WTC11 (cell line): ENCODE measurements around the gene GGT1. TPM values are rescaled to one million over a fixed set of nuclear protein-coding genes. Genes with fewer than 3 reads are reported as not detected.
"Not testable (repeated sequence)": the region's sequence is repeated elsewhere in the genome, so short reads cannot be mapped to it uniquely, and the experiment has no call there.

ENCODE experiments used
- ATAC-seq: fragments of 200-7000 bp; cut with Tn5 transposase; 2 replicates; pipeline ENCODE4 v1.10.0; 2021; ENCODE audit warnings: mild to moderate bottlenecking, moderate library complexity
- CTCF ChIA-PET: fragments of 300-600 bp; sonication (Branson Sonifier 250); formaldehyde crosslinking; loops from one replicate; lab custom pipeline; 2021; ENCODE audit warnings: antibody characterized with exemption; lab: Charles Lee
- POLR2A ChIA-PET: fragments of 350-600 bp; sonication (Branson Sonifier 250); formaldehyde crosslinking; loops from one replicate; lab custom pipeline; 2021; ENCODE audit warnings: antibody characterized with exemption; lab: Charles Lee
- DNase-seq: peaks from one replicate; pipeline ENCODE4 v3.0.0; 2021; ENCODE audit warnings: low spot score
- H3K27ac Mint-ChIP-seq: 2 replicates; pipeline ENCODE4 v1.8.0; 2021; ENCODE audit warnings: mixed read lengths
- H3K27me3 Mint-ChIP-seq: 2 replicates; pipeline ENCODE4 v1.8.0; 2021; ENCODE audit warnings: low read depth, mild to moderate bottlenecking, moderate library complexity, mixed read lengths
- H3K36me3 Mint-ChIP-seq: 2 replicates; pipeline ENCODE4 v1.8.0; 2021; ENCODE audit warnings: mixed read lengths
- H3K4me1 Mint-ChIP-seq: 2 replicates; pipeline ENCODE4 v1.8.0; 2022; ENCODE audit warnings: mixed read lengths
- H3K4me3 Mint-ChIP-seq: 2 replicates; pipeline ENCODE4 v1.8.0; 2021; ENCODE audit warnings: mild to moderate bottlenecking, moderate library complexity, mixed read lengths
- H3K9me3 Mint-ChIP-seq: 2 replicates; pipeline ENCODE4 v1.8.0; 2021; ENCODE audit warnings: mixed read lengths
- total RNA-seq: library from RNA; stranded (reverse); gene quantifications from 3 replicates; pipeline ENCODE4 v1.2.3, GENCODE V29; 2021

Gene GGT1
- total RNA-seq, 1 experiment from 2014 or later, result 33.7 TPM

- H3K27ac Mint-ChIP-seq, H3K4me3 Mint-ChIP-seq, H3K36me3 Mint-ChIP-seq, H3K27me3 Mint-ChIP-seq, H3K9me3 Mint-ChIP-seq, CTCF ChIA-PET, DNase-seq, ATAC-seq, POLR2A ChIA-PET: not testable (repeated sequence)
- peaks cover 20% of the 10 kb centered on the region for H3K4me1 Mint-ChIP-seq
Measured at GRCh38 chr22:24667904-24668303, 64.9 kb downstream of the GGT1 start.

GRCh38 chr22:24672532-24672931 lies 69.5 kb downstream of the GGT1 start:
- ATAC-seq, H3K4me1 Mint-ChIP-seq, H3K4me3 Mint-ChIP-seq, H3K9me3 Mint-ChIP-seq, DNase-seq, POLR2A ChIA-PET, CTCF ChIA-PET, H3K27ac Mint-ChIP-seq, H3K27me3 Mint-ChIP-seq, H3K36me3 Mint-ChIP-seq: not testable (repeated sequence)

Other genes with a start within 250 kb of the GGT1 start
- 7.0 to 8.1 TPM (median 7.6 TPM) in 3 replicates for gene ADORA2A, start 175.6 kb upstream of the GGT1 start, total RNA-seq
- 0.09 to 0.18 TPM (median 0.09 TPM) in 3 replicates for gene UPB1, start 107.9 kb upstream of the GGT1 start, total RNA-seq
- 77.0 to 105 TPM (median 86.2 TPM) in 3 replicates for gene GUCD1, start 48.1 kb upstream of the GGT1 start, total RNA-seq
- 186 to 198 TPM (median 194 TPM) in 3 replicates for gene SNRPD3, start 47.2 kb upstream of the GGT1 start, total RNA-seq
- gene LRRC75B, start 10.1 kb upstream of the GGT1 start, total RNA-seq, result 17.3 to 19.2 TPM (median 17.6 TPM) in 3 replicates
- gene PIWIL3, start 171.5 kb downstream of the GGT1 start, total RNA-seq, result 0.18 to 0.55 TPM (median 0.32 TPM) in 3 replicates
- gene SGSM1, start 203.0 kb downstream of the GGT1 start, total RNA-seq, result 4.1 to 6.5 TPM (median 6.5 TPM) in 3 replicates